CD4-positive, alpha-beta T cell treated with Interleukin-17A for 1 hour (primary cell): ENCODE measurements around the gene CYB5B.
"Not testable (repeated sequence)": the region's sequence is repeated elsewhere in the genome, so short reads cannot be mapped to it uniquely, and the experiment has no call there.

Source experiments
- DNase-seq: peaks from one replicate; pipeline ENCODE4 v3.0.0-alpha.2; 2020

Gene CYB5B

GRCh38 chr16:69410219-69410990 is 14.0 kb upstream of the CYB5B start:
- no peak for DNase-seq

- DNase-seq: no peak
Observed at GRCh38 chr16:69411064-69411985, 13.1 kb upstream of the CYB5B start.

DNA sequence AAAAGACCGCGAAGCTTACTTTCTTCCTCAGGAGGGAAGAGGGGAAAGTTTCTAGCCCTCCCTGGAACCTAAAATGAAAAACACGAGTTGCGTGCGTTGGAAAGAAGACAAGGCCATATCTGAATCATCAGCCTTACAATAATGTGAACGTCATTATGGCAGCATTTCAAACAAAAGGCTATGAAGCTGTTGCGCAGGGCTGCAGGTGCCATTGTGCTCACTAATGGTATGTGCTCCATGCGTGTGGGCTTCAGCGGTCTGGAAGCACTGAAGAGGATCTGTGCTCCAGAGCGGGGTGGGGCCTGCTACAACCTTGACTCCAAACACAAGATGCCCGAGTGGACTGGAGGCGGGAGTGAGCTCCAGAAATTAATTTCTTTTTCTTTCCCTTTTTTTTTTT is 12.1 kb upstream of the CYB5B start:
- no peak for DNase-seq

GRCh38 chr16:69413045-69413664 is 11.3 kb upstream of the CYB5B start:
- no peak for DNase-seq

GRCh38 chr16:69417520-69418199 is 6.8 kb upstream of the CYB5B start:
- DNase-seq: no peak

GRCh38 chr16:69419956-69420355 is 4.5 kb upstream of the CYB5B start:
- no peak for DNase-seq

DNA sequence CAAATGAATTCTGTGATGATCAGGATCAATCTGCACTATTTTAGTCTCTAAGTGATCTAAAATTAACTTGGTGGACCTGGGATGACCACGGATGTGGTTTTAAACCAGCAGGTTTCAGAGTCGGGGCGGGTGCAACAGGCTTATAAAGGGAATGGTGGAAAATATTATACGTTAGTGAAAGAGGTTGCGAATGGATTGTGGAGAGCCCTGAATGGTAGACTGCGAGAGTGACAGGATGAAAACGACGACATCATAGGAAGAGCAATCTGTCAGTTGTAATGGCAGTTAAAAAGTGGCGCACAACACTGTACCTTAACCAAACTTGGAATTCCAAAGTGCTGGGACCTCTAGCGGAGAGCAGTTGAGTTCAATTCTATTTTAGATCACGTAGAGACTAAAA is 1.2 kb upstream of the CYB5B start:
- DNase-seq: no peak

DNA sequence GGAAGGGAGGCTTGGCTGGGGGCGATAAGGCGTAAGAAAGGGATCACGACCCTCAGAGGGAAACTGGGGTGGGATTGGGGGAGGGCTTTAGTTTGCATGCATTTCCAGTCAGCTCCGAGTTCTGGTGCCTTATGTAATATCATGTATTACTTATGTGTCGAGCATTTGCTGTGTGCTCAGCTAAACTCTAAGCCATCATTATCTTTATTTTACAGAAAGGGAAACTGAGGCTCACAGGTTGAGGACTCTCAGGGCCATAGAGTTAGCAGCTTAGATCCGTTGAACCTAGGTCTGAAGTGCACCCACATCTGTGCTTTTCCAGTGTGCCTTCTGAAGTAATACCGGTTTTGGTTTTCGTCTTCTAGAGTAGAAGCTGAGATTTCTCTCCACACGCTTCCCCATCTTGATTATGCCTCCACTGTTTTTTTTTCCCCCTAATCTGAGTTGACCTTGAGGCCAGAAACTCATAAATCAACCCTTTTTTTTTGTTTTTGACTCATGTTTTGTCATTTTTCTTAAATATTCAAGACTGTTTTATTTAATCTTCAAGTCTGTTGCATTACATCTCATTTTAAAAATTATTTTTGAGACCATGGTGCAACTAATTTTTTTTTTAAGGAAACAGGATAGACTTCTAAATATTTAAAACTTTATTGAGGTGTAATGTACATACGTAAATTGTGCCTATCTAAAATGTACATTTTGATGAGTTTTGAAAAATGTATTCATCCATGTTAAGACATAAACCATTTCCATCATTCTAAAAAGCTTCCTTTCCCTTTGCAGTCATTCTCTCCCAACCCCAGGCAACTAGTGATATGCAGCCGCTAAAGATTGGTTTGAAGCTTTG is 741 bp downstream of the CYB5B start:
- no peak for DNase-seq

DNA sequence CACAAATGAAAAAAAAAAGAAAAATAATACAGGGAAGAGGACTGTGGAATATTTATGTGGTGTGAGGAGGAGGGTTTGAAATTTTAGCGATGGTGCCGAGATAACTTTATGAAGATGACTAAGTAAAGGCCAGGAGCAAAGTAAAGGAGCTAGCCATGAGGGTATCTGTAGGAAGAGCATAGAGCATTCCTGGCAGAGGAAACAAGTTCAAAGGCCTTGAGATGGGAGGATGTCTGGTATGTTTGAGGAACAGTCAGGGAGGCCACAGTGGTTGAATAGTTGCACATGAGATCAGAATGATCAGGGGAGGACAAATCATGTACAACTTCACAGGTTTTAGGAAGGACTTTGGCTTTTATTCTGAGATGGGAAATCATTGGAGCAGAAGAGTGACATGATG is 4.2 kb downstream of the CYB5B start:
- no peak for DNase-seq

- DNase-seq: peak; percentile 18
Observed at GRCh38 chr16:69429058-69429640, 4.7 kb downstream of the CYB5B start.

DNA sequence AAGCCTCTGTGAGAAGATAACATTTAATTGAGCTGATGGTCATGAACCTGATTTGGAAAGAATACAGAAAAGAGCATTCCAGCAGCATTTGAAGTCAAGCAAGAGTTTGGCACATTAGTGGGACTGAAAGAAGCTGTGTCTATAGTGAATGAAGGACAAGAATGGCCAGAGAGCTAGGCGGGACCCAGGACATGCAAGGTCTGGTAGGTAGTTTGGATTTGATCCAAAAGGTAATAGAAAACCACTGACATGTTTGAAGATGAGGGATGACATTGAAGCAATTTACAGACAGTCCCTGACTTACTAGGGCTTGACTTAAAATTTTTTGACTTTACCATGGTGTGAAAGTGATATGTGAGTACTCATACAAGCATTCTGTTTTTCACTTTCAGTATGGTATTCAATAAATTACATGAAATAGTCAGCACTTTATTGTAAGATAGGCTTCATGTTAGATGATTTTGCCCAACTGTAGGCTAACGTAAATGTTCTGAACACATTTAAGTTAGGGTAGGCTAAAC is 7.6 kb downstream of the CYB5B start:
- no peak for DNase-seq

GRCh38 chr16:69434066-69434465 is 9.6 kb downstream of the CYB5B start:
- DNase-seq: no peak

DNA sequence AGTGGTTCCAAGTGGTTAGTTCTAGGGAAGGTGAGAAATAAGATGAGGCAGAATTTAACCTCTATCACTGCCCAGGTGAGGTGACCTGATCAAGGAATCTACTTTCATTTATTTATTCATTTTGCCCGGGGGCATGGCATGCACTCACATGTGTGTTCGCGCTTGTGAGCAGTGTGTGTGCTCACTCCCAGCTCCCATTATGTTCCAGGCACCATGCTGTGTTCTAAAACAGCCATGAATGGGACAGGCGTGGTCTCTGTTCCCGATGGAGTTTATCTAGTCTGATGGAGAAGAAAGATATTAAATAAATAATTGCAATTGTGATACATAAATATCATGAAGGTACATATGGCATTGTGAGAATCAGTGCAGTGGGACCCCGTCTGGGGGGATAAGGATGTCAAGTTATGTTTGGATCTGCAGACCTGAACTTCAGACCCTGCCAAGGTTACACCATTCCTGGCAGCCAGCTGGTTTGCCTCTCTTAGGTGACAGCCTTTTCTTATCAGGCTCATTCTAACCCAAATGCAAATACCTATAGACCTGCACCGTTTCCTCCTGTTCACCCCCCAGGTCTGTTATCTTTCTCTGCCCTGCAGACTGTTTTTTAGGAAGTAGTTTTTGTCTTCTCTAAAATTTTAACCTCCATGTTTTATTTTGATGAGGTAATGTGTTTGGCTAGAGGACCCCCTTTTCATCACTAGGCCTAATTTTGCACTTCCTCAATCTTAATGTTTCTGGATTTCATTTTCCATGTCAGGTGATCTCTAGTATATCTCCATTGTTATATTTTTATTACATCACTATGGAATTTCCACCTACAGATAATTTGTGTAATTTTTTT is 11.8 kb downstream of the CYB5B start:
- no peak for DNase-seq

GRCh38 chr16:69436896-69437295 is 12.5 kb downstream of the CYB5B start:
- no peak for DNase-seq

GRCh38 chr16:69438465-69438864 is 14.0 kb downstream of the CYB5B start:
- DNase-seq: peak; percentile 11

GRCh38 chr16:69440250-69440649 is 15.8 kb downstream of the CYB5B start:
- DNase-seq: no peak

- DNase-seq: not testable (repeated sequence)
Observed at GRCh38 chr16:69441030-69441429, 16.6 kb downstream of the CYB5B start.

- DNase-seq: peak; percentile 62
Observed at GRCh38 chr16:69443927-69444631, 19.7 kb downstream of the CYB5B start.

DNA sequence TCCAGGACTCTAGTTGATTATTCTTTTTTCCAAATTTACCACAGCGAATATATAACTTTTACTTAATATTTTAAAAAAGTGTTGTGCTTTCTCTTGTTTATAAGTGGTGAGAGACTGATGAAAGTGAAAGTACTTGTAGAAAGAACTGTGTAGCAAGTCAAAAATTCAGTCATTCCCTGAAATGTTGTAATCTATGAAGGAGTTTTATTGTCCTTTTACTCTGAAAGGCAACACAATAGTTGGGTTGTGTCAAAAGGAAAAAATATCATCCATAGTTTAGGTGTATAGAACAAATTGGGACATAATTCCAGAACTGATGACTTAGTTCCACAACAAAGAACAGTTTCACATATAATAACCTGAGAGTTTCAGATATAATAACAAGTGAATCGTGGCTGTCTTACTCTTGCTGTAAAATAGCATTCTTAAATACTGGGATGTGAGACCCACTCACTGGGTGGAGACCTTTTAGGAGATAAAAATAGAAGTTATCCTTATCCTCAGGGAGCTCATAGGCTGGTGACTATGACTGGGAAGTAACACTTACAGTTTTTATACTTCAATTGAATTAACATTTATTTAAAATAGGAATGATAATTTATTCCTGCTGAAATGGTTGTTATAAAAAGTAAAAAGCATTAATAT is 20.6 kb downstream of the CYB5B start:
- DNase-seq: no peak
